Activated CD4-positive, alpha-beta T cell treated with anti-CD3 and anti-CD28 coated beads for 36 hours (primary cell): ENCODE measurements around the gene MX2. TPM values are rescaled to one million over a fixed set of nuclear protein-coding genes. Genes with fewer than 3 reads are reported as not detected.

ENCODE experiments used
- ATAC-seq: fragments of 200-7000 bp; cut with Tn5 transposase; one replicate; pipeline ENCODE4 v1.10.0; 2021; ENCODE audit warnings: mild to moderate bottlenecking, moderate library complexity
- CTCF ChIA-PET: fragments of 350-600 bp; sonication (Branson Sonifier 250); formaldehyde crosslinking; loops from one replicate; lab custom pipeline; 2021; ENCODE audit warnings: antibody characterized with exemption; lab: Charles Lee
- POLR2A ChIA-PET: fragments of 350-600 bp; sonication (Branson Sonifier 250); formaldehyde crosslinking; loops from one replicate; lab custom pipeline; 2021; ENCODE audit warnings: antibody characterized with exemption, inconsistent platforms; lab: Charles Lee
- DNase-seq: peaks from one replicate; pipeline ENCODE4 v3.0.0-alpha.2; 2020
- H3K27ac Mint-ChIP-seq: one replicate; pipeline ENCODE4 v1.8.0; 2021; ENCODE audit warnings: mixed read lengths
- H3K27me3 Mint-ChIP-seq: one replicate; pipeline ENCODE4 v1.8.0; 2021; ENCODE audit warnings: mixed read lengths
- H3K36me3 Mint-ChIP-seq: one replicate; pipeline ENCODE4 v1.8.0; 2021; ENCODE audit warnings: low read depth, mixed read lengths
- H3K4me1 Mint-ChIP-seq: one replicate; pipeline ENCODE4 v1.8.0; 2021; ENCODE audit warnings: mixed read lengths
- H3K4me3 Mint-ChIP-seq: one replicate; pipeline ENCODE4 v1.8.0; 2021; ENCODE audit warnings: mild to moderate bottlenecking, moderate library complexity, mixed read lengths
- H3K9me3 Mint-ChIP-seq: one replicate; pipeline ENCODE4 v1.8.0; 2021; ENCODE audit warnings: low read depth, mixed read lengths
- intact Hi-C, 2 experiments: fragments of 100-400 bp; cut with DNase I in 1 of 2; cut with micrococcal nuclease in 1 of 2; formaldehyde crosslinking; loops; one replicate each; pipeline versions ENCODE4 v1.14.2 to v1.15.1; 2022 to 2024; cut with DNase I, micrococcal nuclease
- total RNA-seq, 2 experiments: library from RNA; stranded (reverse); gene quantifications; one replicate each; pipeline ENCODE4 v1.2.3, GENCODE V29; 2021

Gene MX2
- total RNA-seq, 2 experiments from 2014 or later = 30.7 to 40.4 TPM

GRCh38 chr21:41374177-41374712 is 12.4 kb downstream of the MX2 start:
- no peak for ATAC-seq
- H3K9me3 Mint-ChIP-seq = no peaks in the 10 kb centered on the region
- CTCF ChIA-PET = no interaction called here
- peaks cover 47% of the 10 kb centered on the region for H3K4me1 Mint-ChIP-seq
- peaks cover 17% of the 10 kb centered on the region for H3K36me3 Mint-ChIP-seq
- peak; percentile 40 for DNase-seq
- H3K4me3 Mint-ChIP-seq = no peak overlapping the region
- POLR2A ChIA-PET = no interaction called here
- intact Hi-C loops = loop anchor here in 1 of 2 experiments (2.0 kb wide), 1 partner anchor 91 kb away; no protein-coding TSS in a partner anchor
- no peaks in the 10 kb centered on the region for H3K27me3 Mint-ChIP-seq
- H3K27ac Mint-ChIP-seq = no peak overlapping the region

GRCh38 chr21:41374867-41375533 is 13.2 kb downstream of the MX2 start:
- intact Hi-C loops = loop anchor here (2.0 to 5.0 kb wide), 2 partner anchors 92 to 93 kb away; no protein-coding TSS in a partner anchor
- ChIA-PET POLR2A (no interaction called here), CTCF (no interaction called here)
- H3K27ac Mint-ChIP-seq = peak overlapping the region; percentile 86
- H3K4me3 Mint-ChIP-seq = no peak overlapping the region
- H3K36me3 Mint-ChIP-seq = peaks cover 17% of the 10 kb centered on the region
- ATAC-seq (peak; percentile 88), DNase-seq (peak; percentile 78)
- H3K27me3 Mint-ChIP-seq = no peaks in the 10 kb centered on the region
- peaks cover 44% of the 10 kb centered on the region for H3K4me1 Mint-ChIP-seq
- H3K9me3 Mint-ChIP-seq = no peaks in the 10 kb centered on the region

GRCh38 chr21:41375875-41376274 is 14.0 kb downstream of the MX2 start:
- no peaks in the 10 kb centered on the region for H3K27me3 Mint-ChIP-seq
- H3K36me3 Mint-ChIP-seq = peaks cover 18% of the 10 kb centered on the region
- H3K9me3 Mint-ChIP-seq = no peaks in the 10 kb centered on the region
- ChIA-PET CTCF (no interaction called here), POLR2A (no interaction called here)
- ATAC-seq (no peak), DNase-seq (no peak)
- no peak overlapping the region for H3K27ac Mint-ChIP-seq
- peaks cover 35% of the 10 kb centered on the region for H3K4me1 Mint-ChIP-seq
- H3K4me3 Mint-ChIP-seq = no peak overlapping the region
- intact Hi-C loops = loop anchor here (2.0 to 5.0 kb wide), 2 partner anchors 93 to 94 kb away; no protein-coding TSS in a partner anchor

DNA sequence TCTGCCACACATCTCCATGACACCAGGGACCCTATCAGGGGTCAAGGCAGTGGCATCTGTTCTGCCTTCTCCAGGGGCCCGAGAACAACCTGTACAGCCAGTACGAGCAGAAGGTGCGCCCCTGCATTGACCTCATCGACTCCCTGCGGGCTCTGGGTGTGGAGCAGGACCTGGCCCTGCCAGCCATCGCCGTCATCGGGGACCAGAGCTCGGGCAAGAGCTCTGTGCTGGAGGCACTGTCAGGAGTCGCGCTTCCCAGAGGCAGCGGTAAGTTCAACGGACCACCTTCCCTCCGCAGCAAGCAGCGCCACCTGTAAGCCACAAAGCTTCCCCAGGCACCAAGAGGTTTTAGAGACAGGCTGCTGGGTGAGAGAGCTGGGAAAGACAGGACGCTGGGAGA is 15.9 kb downstream of the MX2 start:
- no peaks in the 10 kb centered on the region for H3K27me3 Mint-ChIP-seq
- no peak for ATAC-seq

GRCh38 chr21:41378849-41379248 is 17.0 kb downstream of the MX2 start:
- no peak overlapping the region for H3K27ac Mint-ChIP-seq
- DNase-seq = no peak
- H3K27me3 Mint-ChIP-seq = no peaks in the 10 kb centered on the region
- POLR2A ChIA-PET = no interaction called here
- no peaks in the 10 kb centered on the region for H3K9me3 Mint-ChIP-seq
- intact Hi-C loops = loop anchor here in 1 of 2 experiments (5.0 kb wide), 1 partner anchor 97 kb away; no protein-coding TSS in a partner anchor
- CTCF ChIA-PET = no interaction called here
- H3K4me1 Mint-ChIP-seq = peaks cover 11% of the 10 kb centered on the region
- H3K4me3 Mint-ChIP-seq = no peak overlapping the region
- H3K36me3 Mint-ChIP-seq = peaks cover 24% of the 10 kb centered on the region
- ATAC-seq = no peak

More for the DNA sequence above, 15.9 kb downstream of the MX2 start:
- POLR2A ChIA-PET = no interaction called here
- intact Hi-C loops = loop anchor here in 1 of 2 experiments (5.0 kb wide), 1 partner anchor 95 kb away; no protein-coding TSS in a partner anchor
- no peak for DNase-seq
- Mint-ChIP-seq H3K4me1 (peaks cover 19% of the 10 kb centered on the region), H3K9me3 (no peaks in the 10 kb centered on the region), H3K27ac (no peak overlapping the region), H3K4me3 (no peak overlapping the region), H3K36me3 (peaks cover 22% of the 10 kb centered on the region)
- CTCF ChIA-PET = interaction anchor here (0.6 kb wide), 1 partner anchor 655 kb away, joined by 3 read pairs; no protein-coding TSS in a partner anchor

- Mint-ChIP-seq H3K27me3 (no peaks in the 10 kb centered on the region), H3K9me3 (no peaks in the 10 kb centered on the region), H3K27ac (no peak overlapping the region), H3K4me3 (no peak overlapping the region), H3K36me3 (peaks cover 23% of the 10 kb centered on the region), H3K4me1 (peaks cover 8% of the 10 kb centered on the region)
- ATAC-seq = no peak
- no peak for DNase-seq
- ChIA-PET CTCF (no interaction called here), POLR2A (no interaction called here)
- intact Hi-C loops = loop anchor here in 1 of 2 experiments (5.0 kb wide), 1 partner anchor 98 kb away; no protein-coding TSS in a partner anchor
Measured at GRCh38 chr21:41379901-41380300, 18.1 kb downstream of the MX2 start.

DNA sequence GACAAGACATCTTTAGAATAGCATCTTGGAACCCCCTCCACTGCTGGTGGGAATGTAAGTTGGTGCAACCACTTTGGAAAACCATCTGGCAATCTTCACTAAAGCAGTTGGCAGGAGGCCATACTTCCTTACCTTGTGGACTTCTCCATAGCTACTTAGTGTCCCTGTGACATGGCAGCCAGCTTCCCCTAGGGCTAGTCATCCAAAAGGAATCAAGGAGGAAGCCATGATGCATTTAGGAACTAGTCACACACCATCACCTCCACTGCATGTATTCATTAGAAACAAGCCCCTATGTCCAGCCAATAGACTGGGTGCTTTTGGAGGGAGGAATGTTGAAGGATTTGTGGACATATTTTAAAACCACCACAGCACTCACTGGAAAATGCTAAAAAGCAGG is 19.9 kb downstream of the MX2 start:
- ChIA-PET CTCF (no interaction called here), POLR2A (no interaction called here)
- intact Hi-C loops = no loop called here
- Mint-ChIP-seq H3K36me3 (peaks cover 25% of the 10 kb centered on the region), H3K4me1 (no peaks in the 10 kb centered on the region), H3K27ac (no peak overlapping the region), H3K27me3 (no peaks in the 10 kb centered on the region), H3K9me3 (no peaks in the 10 kb centered on the region), H3K4me3 (no peak overlapping the region)
- no peak for ATAC-seq
- no peak for DNase-seq

DNA sequence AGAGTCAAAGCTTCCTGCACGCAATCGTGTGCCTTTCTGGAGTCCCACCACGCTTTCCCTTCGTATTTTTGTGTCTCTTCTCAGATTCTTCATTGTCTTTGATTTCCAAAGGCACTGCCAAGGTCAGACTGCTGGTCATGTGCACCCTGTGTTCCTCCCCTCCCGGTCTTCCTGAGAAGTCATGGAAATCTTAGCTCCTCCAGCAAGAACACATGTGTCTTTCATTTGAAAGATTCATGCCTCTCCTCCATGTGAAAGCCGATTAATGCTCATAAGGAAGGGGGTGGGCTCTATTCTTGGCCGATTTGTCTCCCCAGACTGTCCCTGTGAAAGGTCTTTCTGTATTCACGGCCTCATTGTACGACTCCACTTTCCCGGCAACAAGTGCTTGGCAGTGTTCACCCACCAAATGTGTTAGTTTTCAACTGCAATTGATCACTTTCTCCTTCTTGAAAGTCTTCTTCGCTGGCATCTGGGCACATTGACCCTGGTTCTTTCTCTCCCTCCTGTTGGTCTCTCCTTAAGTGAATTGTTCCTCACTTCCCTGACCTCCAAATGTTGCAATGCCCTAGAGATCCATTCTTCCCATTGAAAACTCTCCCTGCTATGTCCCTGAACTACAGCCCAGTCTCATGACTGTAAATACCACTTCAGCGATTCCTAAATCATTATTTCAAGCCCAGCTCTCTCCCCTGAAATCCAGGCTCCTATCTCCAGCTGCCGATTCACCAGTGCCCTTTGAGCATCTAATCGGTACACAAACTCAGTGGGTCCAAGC is 25.4 kb downstream of the MX2 start:
- intact Hi-C loops = no loop called here
- Mint-ChIP-seq H3K27me3 (no peaks in the 10 kb centered on the region), H3K9me3 (no peaks in the 10 kb centered on the region), H3K27ac (no peak overlapping the region), H3K4me3 (no peak overlapping the region), H3K36me3 (peaks cover 9% of the 10 kb centered on the region), H3K4me1 (no peaks in the 10 kb centered on the region)
- CTCF ChIA-PET = no interaction called here
- DNase-seq = no peak
- POLR2A ChIA-PET = no interaction called here
- ATAC-seq = no peak

DNA sequence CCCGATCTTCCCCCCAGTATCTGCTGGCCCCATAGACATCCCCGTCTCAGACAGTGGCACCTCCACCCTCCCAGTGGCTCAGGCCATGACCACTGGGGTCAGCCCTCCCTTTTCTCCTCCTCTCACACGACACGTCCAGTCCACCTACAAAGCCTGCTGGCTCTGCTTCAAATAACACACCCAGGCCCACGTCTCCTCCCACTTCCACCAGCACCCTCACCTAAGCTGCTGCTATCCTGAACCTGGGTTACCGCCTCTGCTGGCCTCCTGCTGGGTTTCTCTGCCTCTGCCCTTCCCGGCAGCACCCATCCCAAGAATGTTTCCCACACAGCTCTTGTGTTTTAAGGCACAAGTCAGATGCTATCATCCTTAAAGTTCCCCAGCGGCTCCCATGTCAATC is 26.0 kb downstream of the MX2 start:
- intact Hi-C loops = no loop called here
- H3K4me3 Mint-ChIP-seq = no peak overlapping the region
- no peak for ATAC-seq
- no peak for DNase-seq
- ChIA-PET CTCF (no interaction called here), POLR2A (no interaction called here)
- H3K36me3 Mint-ChIP-seq = peaks cover 8% of the 10 kb centered on the region
- H3K27ac Mint-ChIP-seq = no peak overlapping the region
- no peaks in the 10 kb centered on the region for H3K9me3 Mint-ChIP-seq
- H3K27me3 Mint-ChIP-seq = no peaks in the 10 kb centered on the region
- no peaks in the 10 kb centered on the region for H3K4me1 Mint-ChIP-seq

GRCh38 chr21:41388259-41388658 is 26.4 kb downstream of the MX2 start:
- Mint-ChIP-seq H3K4me1 (no peaks in the 10 kb centered on the region), H3K4me3 (no peak overlapping the region), H3K27ac (no peak overlapping the region), H3K36me3 (peaks cover 7% of the 10 kb centered on the region), H3K27me3 (no peaks in the 10 kb centered on the region), H3K9me3 (no peaks in the 10 kb centered on the region)
- POLR2A ChIA-PET = no interaction called here
- ATAC-seq = no peak
- no peak for DNase-seq
- intact Hi-C loops = no loop called here
- CTCF ChIA-PET = no interaction called here

DNA sequence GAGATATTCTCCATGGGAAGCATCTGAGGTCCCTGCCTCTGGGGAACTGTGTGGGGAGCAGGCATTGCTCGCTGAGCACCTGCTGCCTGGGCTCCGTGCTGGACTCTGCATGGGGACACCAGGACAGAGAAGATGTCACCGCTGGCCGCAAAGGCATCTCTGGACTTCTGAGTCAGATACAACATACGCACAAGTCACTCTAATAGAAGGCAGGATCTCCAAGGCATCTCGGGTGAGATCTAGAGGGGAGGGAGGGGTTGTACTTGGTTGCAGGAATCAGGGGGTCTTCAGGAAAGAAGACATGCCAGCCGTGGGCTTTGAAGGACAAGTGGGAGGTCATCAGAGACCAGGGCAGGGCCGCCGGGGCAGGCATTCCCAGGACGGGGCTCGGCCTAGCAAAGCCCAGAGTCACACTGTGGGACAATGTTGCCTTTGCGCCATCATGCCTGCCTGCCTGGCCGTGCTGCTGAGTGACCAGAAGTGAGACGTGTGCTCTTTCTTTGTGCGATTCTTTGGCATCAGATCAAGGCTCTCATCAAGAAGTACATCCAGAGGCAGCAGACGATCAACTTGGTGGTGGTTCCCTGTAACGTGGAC is 28.3 kb downstream of the MX2 start:
- H3K36me3 Mint-ChIP-seq = peaks cover 7% of the 10 kb centered on the region
- H3K9me3 Mint-ChIP-seq = no peaks in the 10 kb centered on the region
- H3K4me1 Mint-ChIP-seq = no peaks in the 10 kb centered on the region
- no peak overlapping the region for H3K4me3 Mint-ChIP-seq
- ATAC-seq (no peak), DNase-seq (no peak)
- intact Hi-C loops = no loop called here
- H3K27ac Mint-ChIP-seq = no peak overlapping the region
- H3K27me3 Mint-ChIP-seq = no peaks in the 10 kb centered on the region
- ChIA-PET CTCF (no interaction called here), POLR2A (no interaction called here)
